Left cardiac atrium (tissue), 4 donors: ENCODE data around the gene NSDHL. TPM values are rescaled to one million over a fixed set of nuclear protein-coding genes. Genes with fewer than 3 reads are reported as not detected.
"Not testable (repeated sequence)": the region's sequence is repeated elsewhere in the genome, so short reads cannot be mapped to it uniquely, and the experiment has no call there.

Experiments
- ATAC-seq, 2 donors: fragments of 200-7000 bp; cut with Tn5 transposase; one replicate each; pipeline ENCODE4 v1.9.1; 2020; ENCODE audit warnings: mild to moderate bottlenecking in 2 of 2, moderate library complexity in 2 of 2
- DNase-seq: peaks from one replicate; pipeline ENCODE4 v3.0.0-alpha.2; 2020
- intact Hi-C, 2 donors: fragments of 100-400 bp; cut with DNase I; formaldehyde crosslinking; loops; one replicate each; pipeline versions ENCODE4 v1.14.1 to v1.15.1; 2022 to 2023
- total RNA-seq, 2 donors: library from RNA; stranded (reverse); fragmentation: NEBNext Ultra II Directional; extraction: Animal tissue kit (Norgen Biotek cat#: 25700); gene quantifications; one replicate each; pipeline ENCODE4 v1.2.1, GENCODE V29; 2021
- donor health status: DM: no; HTN: yes; CAD: no.
- donor health status: DM: no; HTN: yes; CAD: no; lungs with severe emphysema.
- donor health status: DM: yes; HTN: yes; CAD: no.
- donor health status: Dilated cardiomyopathy.

NSDHL gene
- total RNA-seq, 2 donors from 2014 or later: 21.4 to 27.0 TPM

DNA sequence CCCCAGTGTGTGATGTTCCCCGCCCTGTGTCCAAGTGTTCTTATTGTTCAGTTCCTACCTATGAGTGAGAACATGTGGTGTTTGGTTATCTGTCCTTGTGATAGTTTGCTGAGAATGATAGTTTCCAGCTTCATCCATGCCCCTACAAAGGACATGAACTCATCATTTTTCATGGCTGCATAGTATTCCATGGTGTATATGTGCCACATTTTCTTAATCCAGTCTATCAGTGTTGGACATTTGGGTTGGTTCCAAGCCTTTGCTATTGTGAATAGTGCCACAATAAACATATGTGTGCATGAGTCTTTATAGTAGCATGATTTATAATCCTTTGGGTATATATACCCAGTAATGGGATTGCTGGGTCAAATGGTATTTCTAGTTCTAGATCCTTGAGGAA, 4.6 kb downstream of the NSDHL start:
- intact Hi-C loops, DNase-seq, ATAC-seq: not testable (repeated sequence)

DNA sequence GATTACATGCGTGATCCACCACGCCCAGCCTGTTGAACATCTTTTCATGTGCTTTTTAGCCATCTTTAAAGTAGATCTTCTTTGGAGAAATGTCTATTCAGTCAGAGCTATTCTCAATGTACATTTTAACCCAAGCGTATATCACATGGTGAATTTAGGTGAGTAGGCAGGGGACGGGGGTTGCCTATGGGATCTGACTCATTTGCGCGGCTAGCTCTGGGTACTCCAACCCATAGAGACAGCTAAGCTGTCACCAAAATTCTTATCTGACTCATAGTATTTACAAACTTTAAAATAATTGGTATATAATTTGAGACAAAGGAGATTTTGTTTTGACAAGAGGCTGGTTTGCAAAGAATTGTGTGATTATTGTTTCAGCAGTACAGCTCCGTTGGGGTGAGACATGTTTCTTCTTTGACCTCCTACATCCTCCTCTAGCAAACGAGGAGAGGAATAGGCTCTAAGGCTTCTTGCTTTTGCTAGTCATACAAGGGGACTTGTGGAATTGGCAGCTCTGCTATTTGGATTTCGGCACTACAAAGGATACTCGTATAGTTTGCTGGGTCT, 12.0 kb downstream of the NSDHL start:
- no peak for DNase-seq
- intact Hi-C loops: no loop called here
- ATAC-seq: no peak

DNA sequence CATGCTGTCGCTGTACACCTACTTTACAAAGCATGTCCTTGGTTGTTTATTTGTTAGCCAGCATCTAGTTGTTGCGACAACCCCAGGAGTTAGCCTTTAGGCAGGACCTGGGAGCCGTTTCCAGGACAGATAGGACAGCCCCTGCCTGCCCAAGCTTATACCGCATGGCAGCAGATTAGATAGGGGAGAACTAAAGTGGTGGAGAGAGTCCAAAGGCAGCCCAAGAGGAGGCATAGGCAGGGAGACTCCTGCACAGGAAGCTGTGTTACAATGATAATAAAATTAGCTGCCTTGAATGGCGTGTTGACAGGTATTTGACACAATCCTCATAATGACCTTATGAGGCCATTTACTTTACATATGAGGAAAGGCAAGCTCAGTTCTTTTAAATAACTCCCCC, 13.0 kb downstream of the NSDHL start:
- DNase-seq (no peak), ATAC-seq (peak; percentile 79 to 89)
- intact Hi-C loops: no loop called here

DNA sequence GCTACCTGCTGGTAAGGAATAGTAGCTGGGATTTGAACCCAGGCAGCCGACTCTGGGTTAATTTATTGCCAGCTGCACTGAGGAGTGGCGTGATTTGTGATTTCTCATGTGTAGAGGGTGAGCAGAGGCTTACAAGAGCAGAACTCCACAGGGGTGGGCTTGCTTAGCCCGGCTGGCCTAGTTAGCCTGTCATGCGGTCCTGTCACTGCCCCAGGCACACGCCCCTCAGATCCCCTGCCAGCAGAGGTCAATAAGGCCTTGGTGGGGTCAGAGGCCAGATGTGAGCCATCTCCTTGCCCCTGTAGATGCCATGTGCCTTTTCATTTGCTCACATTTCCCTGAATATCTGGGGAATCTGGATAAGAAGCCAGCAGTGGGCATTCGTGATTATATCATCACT, 13.4 kb downstream of the NSDHL start:
- ATAC-seq: peak; percentile 16 to 45
- DNase-seq: no peak
- intact Hi-C loops: no loop called here

DNA sequence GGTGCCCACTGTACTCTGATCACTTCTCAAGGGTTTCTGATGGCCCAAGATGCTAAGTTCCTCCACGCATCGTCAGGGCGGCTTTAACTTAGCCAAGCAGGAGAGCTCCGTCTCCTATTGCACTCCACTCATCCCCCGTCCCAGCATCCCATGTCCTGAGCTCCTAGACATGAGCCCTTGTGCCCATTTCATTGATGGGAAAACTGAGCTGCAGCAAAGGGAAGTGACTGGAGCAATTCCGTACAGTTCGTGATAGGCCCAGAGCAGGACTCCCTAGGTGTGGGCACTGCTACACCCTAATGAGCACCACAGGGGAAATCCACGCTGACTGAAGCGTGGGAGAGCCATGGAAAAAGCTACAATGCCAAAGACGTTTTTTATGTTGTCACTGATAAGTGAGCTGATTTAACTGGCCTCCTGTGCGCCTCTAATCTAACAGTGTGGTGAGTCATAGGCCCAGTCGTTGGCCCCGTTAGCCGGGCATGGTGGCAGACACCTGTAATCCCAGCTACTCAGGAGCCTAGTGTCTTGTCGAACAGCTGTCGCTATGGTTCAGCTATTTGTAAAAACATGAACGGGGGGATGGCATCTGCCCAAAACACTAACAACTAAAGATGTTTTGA, 14.9 kb downstream of the NSDHL start:
- ATAC-seq (peak in 1 of 2 donors; percentile 51), DNase-seq (no peak)
- intact Hi-C loops: no loop called here

DNA sequence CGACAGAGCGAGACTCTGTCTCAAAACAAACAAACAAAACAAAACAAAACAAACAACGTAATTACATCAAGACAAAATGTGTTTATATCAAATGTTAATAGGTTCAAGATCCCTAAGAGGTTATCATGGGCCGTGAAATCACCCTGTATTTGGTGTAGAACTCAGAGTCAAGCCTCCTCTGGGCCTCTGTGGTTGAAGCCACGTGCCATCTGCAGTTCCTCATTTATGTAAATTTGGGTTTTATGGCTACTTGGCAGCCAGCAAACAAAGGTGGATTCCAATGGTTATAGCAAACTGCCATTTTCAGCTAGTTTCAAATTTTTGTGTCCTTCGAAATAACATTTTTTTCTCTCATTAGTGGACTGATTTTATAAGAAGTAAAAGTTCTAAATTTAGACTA, 16.4 kb downstream of the NSDHL start:
- intact Hi-C loops: no loop called here
- DNase-seq: no peak
- ATAC-seq: no peak

DNA sequence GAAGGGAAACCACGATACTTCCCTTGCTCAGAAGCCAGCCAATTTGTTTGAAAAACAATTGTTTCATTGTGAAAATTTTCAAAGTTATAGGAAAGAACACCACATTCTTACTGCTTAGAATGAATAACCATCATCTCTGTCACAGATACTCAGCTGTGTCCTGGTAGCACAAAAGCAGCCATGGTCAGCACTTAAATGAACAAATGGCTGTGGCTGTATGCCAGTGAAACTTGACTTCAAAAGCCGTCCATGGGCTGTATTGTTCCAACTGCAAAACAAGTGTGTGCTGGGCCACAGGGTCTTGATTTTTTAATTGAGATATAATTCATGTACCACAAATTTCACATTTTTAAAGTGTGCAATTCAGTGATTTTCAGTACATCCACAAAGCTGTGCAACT, 19.6 kb downstream of the NSDHL start:
- intact Hi-C loops: no loop called here
- ATAC-seq (no peak), DNase-seq (no peak)

DNA sequence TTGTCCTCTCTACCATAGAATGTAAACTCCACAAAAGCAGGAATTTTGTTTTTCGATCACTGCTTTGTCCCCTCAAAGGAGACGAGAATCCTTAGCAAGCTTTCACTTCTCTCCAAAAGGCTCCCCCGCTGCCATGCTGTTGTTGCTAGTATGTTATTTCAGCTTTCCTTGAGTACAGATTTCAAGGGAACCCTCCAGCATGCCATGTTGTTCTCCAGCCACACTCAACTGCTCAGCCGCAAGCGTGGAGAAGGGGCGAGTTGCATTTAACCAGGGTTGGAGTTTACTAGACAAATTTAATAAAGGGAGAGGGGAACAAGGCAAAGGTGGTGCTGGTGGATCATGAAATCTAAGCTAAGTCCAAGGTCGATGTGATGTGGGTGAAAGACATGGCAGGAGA, 23.1 kb downstream of the NSDHL start:
- intact Hi-C loops: no loop called here
- ATAC-seq: no peak
- no peak for DNase-seq

DNA sequence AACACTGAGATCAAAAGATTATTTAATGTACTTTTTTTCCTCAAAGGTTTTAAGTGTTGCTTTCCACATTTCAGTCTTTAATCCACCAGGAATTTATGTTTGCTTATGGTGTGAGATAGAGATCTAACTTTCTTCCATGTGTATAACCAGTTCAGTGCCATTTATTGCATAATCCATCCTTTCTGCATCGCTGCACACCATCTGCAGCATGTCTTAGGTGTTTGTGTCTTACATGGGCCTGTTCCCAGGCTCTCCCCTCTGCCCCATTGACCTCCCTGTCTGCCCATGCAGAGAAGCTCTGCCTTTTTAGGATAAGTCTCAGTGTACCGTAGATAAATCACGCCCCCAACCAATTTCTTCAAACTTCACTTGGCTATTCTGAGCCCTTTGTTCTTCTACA, 30.3 kb downstream of the NSDHL start:
- ATAC-seq (no peak), DNase-seq (no peak)
- intact Hi-C loops: no loop called here

DNA sequence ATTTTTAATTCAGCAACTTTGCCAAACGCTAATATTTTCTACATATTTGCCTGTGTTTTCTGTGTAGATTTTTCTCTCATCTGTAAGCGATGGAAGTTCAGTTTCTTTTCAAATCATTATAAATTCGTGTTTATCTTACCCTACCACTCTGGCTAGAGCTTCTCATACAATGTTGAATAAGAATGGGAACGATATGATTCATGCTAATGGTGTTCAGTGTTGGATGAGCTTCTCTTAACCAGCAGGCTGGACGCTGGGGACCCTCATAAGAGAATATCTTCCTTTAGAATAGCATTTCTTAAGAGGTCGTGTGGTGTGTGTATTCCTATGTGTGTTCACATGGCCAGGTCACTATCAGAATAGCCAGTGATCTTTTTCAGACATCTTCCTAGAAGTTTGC, 31.0 kb downstream of the NSDHL start:
- DNase-seq (no peak), ATAC-seq (no peak)
- intact Hi-C loops: no loop called here

DNA sequence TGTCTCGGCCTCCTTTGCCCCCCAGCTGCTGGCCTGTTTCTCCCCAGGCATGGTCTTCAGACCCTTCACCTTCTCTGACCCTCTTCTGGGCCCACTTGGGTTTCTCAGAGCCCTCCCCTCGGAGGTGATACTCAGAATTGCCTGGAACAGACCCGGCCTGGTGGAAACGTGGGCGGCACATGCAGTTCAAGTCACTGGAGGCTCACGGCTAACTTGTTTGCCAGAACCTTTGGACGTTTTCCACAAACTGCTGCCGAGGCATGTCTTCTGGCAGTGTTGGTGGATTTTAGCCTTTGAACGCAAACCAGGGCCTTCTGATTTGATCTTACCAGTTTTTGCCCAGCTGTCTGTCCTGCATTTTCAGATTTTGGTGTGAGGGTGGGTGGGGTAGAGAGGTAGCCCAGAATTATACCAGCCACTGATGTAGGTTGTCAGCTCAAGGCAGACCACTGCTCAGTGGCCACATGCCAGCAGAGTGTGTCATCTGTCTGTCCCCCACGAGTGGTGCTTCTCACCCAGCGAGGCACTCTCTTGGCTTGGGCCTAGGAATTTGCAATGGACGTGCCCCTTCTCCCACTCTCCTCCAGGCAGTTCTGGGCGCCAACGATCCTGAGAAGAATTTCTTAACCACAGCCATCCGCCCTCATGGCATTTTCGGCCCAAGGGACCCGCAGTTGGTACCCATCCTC, 34.5 kb downstream of the NSDHL start:
- DNase-seq: no peak
- intact Hi-C loops: no loop called here

DNA sequence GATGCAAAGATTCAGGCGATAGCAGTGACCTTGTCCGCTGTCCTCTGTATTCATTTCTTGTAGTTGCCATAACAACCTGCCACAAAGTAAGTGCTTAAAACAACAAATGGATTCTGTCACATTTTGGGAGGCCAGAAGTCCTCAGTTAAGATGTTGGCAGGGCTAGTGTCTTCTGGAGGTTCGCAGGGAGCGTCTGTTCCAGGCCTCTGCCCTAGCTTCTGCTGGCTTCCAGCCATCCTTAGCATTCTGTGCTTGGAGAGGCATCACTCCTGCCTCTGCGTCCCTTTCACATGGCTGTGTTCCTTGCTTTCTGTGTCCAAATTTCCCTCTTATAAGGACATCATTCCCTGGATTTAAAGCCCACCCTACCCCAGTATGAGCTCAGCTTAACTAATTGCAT, 35.5 kb downstream of the NSDHL start:
- DNase-seq: no peak
- no peak for ATAC-seq
- intact Hi-C loops: no loop called here

More for the DNA sequence above, 34.5 kb downstream of the NSDHL start:
- peak in 1 of 2 donors; percentile 54 for ATAC-seq

DNA sequence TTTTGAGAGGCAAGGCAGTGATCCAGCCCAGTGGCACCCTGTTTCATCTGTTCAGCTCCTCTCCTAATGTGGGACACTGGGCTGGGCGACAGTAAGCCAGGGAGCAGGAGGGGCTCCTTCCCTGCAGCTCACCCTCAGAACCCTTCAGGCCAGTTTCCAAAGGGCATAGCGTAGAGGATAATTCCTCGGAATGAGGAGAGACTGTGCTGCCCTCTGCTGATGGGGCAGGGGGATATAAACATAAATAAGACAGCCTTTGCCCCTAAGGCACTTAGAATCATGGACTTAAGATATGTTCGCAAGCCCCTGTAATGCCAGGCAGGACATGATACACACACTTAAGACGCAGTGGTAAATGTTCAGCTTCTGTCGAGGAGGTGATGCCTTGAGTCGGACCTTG, 39.1 kb downstream of the NSDHL start:
- no peak for ATAC-seq
- intact Hi-C loops: no loop called here
- no peak for DNase-seq

DNA sequence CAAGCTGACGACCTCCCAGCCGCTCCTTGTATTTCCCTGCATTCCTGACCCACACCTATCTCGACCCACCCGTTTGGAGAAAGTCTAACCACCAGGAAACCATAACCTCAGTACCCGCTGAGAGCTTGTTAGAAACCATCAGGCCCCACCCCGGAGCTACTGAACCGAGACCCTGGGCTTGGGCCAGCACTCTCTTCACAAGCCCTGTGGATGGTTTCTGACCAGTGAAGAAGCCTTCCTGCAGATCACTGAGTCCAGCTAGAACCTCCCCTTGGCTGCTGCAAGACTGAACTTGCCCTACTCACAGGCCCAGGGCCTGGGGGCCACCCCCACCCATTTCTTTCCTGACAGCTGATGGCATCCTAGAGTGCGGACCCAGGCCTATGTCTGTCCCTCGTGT, 40.4 kb downstream of the NSDHL start:
- ATAC-seq (no peak), DNase-seq (no peak)
- intact Hi-C loops: no loop called here

DNA sequence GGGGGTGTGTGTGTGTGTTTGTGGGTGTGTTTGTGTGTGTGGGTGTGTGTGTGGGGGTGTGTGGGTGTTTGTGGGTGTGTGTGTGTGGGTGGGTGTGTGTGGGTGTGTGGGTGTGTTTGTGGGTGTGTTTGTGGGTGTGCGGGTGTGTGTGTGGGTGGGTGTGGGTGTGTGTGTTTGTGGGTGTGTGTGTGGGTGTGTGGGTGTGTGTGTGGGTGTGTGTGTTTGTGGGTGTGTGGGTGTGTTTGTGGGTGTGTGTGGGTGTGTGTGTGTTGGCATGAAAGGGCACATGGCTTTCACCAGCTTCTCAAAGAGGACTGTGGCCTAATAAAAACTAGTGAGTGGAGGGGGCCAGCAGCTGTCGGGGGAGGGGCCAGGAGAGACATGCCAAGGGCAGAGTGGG, 41.7 kb downstream of the NSDHL start:
- ATAC-seq: no peak
- DNase-seq: no peak
- intact Hi-C loops: no loop called here

DNA sequence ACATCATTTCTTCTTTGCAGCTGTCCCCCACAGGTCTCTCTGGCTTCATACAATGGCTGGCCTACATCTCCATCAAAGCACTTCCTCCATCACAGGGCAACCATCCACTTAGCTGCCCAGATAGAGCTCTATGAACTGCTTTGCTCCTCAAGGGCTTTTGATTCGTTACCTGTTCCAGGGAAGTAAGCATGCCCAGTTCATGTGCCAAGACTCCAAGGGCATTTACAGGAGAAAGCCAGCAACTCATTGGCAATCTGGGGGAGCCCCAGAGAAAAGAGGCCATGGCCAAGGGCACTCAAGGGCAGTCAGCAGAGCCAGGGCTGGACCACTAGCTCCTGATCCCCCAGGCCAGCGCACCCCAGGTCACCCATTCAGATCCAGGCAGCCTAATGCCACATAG, 42.5 kb downstream of the NSDHL start:
- intact Hi-C loops: no loop called here

DNA sequence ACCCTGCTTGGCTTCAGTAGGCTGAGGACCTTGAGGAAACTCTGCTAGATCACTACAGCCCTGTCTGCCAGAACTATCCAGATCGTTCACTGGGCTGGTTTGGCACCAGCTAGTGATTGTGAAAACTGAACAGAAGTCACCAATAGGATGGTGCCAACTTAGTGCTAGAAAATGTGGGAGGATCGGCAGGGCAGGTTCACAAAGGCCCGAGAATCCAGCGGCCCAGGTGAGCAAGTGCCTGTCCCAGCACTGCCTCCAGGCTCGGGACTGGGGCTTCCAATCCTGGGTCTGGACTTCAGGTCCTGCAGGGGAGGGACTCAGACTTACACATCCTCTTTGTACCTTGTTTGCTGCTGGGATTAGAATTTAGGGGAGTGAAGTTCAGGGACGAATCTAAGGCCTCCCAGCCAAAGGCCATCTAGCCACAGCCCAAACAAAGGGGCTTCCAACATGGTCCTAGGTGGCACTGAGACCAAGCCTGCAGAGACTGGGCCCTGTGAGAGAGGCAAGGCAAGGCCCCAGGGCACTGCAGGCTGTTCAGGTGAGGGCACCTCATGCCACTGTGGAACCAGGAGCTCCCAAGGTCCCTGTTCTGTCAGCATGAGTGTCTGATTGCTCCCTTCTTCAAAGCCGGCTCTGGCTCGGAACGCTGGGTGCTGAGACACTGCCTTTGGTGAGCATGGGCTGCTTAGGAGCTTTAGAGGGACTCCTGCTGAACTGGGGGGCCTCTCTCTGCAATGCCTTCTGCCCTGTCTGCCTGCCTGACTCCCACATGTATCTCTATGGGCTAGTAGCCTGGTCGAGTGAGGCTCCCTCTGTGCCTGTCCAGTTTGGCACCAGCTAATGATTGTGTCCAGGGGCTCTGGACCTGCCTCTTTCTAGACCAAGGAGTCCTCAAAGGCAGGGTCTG, 46.3 kb downstream of the NSDHL start:
- intact Hi-C loops: no loop called here
- DNase-seq: no peak
- no peak for ATAC-seq

More for the DNA sequence above, 42.5 kb downstream of the NSDHL start:
- DNase-seq: no peak
- no peak for ATAC-seq

DNA sequence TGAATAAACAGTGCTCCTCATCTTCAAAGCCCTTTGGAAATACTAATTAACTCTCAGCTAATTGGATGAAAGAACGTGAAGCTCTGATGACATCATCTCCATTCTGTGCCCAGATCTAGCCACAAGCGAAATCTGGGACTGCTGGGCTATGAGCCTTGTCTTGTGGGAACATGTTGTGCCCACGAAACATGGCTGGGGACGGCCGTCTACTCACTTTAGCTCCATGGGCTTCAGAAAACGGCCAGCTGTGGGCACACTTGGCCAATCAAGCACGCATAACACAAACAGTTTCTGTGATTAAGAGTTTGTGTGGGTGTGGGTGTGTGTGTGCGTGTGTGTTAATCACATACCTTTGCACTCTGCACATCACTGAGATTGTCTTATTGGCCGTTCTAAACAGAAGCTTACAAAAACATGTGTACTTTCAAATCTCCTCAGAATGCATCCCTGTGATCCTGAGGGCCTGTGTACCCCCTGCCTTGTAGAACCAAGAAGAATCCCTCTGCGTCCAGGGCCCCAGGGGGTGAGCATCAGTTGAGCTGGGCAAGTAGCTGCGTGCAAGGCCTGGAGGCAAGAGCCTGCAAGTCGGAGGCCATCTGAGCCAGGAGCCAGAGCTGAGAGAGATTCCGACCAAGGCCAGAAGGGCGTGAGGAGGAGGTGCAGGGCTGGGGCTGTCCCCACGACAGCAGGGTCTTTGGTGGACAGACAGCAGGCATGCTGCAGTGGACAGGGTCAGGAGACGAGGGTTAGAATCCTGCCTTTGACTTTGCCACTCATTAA, 48.3 kb downstream of the NSDHL start:
- DNase-seq (no peak), ATAC-seq (no peak)
- intact Hi-C loops: no loop called here

DNA sequence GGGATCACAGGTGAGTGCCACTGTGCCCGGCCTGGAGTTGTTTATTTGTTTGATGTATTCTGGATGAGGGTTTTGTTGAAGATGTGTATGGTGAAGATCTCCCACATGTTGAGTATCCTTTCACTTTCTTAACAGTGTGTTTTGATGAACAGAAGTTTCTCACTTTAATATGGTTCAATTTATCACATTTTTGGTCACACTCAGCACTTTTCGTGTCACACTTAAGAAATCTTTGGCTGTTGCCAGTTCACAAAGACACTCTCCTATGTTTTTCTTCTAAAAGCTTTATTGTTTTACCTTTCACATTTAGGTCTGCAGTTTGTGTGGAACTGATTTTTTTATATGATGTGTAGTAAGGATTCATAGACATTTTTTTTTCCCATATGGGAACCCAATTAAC, 50.4 kb downstream of the NSDHL start:
- ATAC-seq: no peak
- DNase-seq: no peak
- intact Hi-C loops: no loop called here
